Neural cell (in vitro differentiated cells): ENCODE data around the gene ATP6V1F.

Experiments used
- CTCF ChIP-seq: fragments of 450-650 bp; IDR thresholded peaks from 2 replicates; pipeline ENCODE4 v1.5.1; 2014; ENCODE audit warnings: antibody characterized with exemption, mild to moderate bottlenecking, moderate library complexity; ENCODE audit not compliant: poor library complexity, severe bottlenecking
- RAD21 ChIP-seq: fragments of 450-650 bp; conservative IDR thresholded peaks from 2 replicates; pipeline ENCODE4 v1.6.1; 2014; ENCODE audit warnings: antibody characterized with exemption, mild to moderate bottlenecking, moderate library complexity

DNA sequence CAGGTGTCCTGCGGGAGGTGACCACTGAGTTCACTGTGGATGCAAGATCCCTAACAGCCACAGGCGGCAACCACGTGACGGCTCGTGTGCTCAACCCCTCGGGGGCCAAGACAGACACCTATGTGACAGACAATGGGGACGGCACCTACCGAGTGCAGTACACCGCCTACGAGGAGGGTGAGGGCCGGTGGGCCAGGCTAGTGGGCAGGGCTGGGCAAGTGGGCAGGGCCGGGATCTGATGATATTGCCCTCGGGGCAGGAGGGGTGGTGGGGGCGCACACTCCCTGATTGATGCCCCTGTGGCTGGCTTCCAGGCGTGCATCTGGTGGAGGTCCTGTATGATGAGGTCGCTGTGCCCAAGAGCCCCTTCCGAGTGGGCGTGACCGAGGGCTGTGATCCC is 16.7 kb upstream of the ATP6V1F start:
- TF ChIP-seq CTCF (no peak), RAD21 (no peak)
